ENCODE measurements around the gene FLT3. TPM values are rescaled to one million over a fixed set of nuclear protein-coding genes. Genes with fewer than 3 reads are reported as not detected.
A peak's percentile ranks its signal among the peaks of the same experiment; 100 is the strongest.

Gene FLT3
- total and polyA plus RNA-seq, 8 donors: 2.3 to 4.0 (median 3.3) TPM

DNA sequence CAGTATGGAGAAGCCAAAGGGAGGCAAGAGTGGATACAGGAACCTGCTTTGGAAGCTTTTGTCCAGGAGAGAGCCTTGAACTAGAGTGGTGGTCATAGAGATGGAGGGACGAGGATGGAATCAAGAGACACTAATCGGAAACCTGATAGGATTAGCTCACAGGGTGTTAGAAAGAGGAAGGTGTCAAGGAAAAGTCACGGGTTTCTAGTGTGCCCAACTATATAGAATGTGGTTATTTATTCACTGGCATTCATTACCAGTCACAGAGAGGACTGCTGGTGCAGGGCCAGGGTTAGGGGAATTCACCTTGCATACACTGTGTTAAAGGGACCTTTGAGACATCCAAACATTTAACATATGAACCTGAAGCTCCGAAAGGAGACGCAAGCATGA is 68.5 kb downstream of the FLT3 start:
- H3K36me3 ChIP-seq: no peaks in the 10 kb centered on the region
- WGBS, 2 donors: 74% methylated on average over 5 of the region's 5 CpGs
- DNase-seq: no peak
- no peaks in the 10 kb centered on the region for H3K9me3 ChIP-seq
- no peak for FAIRE-seq
- H3K27me3 ChIP-seq: no peaks in the 10 kb centered on the region
- TF ChIP-seq, protein P1, sequence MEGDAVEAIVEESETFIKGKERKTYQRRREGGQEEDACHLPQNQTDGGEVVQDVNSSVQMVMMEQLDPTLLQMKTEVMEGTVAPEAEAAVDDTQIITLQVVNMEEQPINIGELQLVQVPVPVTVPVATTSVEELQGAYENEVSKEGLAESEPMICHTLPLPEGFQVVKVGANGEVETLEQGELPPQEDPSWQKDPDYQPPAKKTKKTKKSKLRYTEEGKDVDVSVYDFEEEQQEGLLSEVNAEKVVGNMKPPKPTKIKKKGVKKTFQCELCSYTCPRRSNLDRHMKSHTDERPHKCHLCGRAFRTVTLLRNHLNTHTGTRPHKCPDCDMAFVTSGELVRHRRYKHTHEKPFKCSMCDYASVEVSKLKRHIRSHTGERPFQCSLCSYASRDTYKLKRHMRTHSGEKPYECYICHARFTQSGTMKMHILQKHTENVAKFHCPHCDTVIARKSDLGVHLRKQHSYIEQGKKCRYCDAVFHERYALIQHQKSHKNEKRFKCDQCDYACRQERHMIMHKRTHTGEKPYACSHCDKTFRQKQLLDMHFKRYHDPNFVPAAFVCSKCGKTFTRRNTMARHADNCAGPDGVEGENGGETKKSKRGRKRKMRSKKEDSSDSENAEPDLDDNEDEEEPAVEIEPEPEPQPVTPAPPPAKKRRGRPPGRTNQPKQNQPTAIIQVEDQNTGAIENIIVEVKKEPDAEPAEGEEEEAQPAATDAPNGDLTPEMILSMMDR (IDR thresholded peaks at IDR 0.05): no peak
- no peaks in the 10 kb centered on the region for H3K4me1 ChIP-seq
- peak in 2 of 4 donors; percentile 23 to 28 for ATAC-seq
- no peak overlapping the region for H3K27ac ChIP-seq
- intact Hi-C loops (cut with DNase I): no loop called here
- no peak overlapping the region for H3K4me3 ChIP-seq

DNA sequence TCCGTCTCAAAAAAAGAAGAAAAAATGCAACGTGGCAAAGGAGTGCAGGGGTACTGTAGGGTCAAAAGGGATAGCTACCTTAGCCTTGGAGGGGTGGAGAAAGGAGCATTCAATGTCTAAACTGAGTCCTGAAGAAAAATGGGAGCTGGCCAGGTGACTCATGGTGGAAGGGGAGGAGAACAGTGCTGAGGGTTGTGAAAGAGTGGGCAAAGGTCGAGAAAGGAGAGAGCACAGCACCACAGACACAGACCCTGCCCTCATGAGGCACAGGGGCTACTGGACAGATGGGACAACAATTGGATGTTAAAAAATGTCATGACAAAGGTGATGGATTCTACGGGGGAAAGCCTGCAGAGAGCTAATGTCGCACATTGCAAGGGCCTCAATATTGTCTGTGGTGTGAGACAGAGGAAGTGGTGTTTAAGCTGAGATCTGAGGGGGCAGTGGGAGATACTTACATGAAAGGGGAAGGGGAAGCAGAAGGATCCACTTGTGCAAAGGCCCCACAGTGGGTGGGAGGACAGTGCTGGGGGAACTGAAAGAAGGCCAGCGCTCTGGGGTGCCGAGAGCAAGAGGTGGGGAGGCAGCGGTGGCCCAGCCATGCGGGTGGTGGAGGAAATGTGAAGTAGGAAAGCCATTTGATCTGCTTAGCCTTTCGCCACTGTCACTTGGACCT is 69.0 kb downstream of the FLT3 start:
- no peaks in the 10 kb centered on the region for H3K36me3 ChIP-seq
- no peaks in the 10 kb centered on the region for H3K4me1 ChIP-seq
- no peaks in the 10 kb centered on the region for H3K9me3 ChIP-seq
- no peaks in the 10 kb centered on the region for H3K27me3 ChIP-seq
- H3K4me3 ChIP-seq: no peak overlapping the region
- no peak for FAIRE-seq
- DNase-seq: peak in 1 of 6 donors; percentile 48
- peak in 3 of 4 donors; percentile 18 to 89 (median 37) for ATAC-seq
- 82 to 89% methylated on average over 10 of the region's 10 CpGs for WGBS, 2 donors
- intact Hi-C loops (cut with DNase I): no loop called here
- no peak overlapping the region for H3K27ac ChIP-seq
- TF ChIP-seq, protein P1 (IDR thresholded peaks at IDR 0.05): no peak

DNA sequence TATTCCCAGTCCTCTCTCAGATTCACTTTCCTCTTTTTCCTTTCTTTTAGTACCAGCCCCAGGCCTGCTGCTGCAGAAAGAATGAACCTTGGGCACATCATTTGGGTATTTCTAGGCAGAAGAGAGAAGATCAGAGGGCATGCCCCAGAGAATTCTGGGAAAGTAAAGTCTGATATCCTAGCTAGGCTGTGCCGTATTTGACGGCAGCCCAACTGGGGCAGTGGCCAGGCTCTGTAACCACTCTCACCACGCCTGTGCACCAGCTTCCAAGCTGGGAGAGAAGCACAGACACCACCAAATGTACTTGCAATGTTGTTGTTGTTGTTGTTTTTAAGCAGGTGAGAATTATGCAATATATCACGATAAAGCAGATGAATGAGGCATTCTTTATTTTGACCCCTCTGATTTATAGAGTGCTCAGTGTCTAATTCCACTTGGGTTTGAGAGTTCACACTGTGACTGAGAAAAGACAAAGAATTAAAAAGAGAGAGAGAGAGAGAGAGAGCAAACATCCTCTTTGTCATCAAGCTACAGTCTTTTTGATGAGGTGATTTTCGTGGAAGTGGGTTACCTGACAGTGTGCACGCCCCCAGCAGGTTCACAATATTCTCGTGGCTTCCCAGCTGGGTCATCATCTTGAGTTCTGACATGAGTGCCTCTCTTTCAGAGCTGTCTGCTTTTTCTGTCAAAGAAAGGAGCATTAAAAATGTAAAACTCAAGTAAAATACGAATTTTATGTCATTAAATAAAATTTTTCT is 72.6 kb downstream of the FLT3 start:
- FAIRE-seq (no peak), DNase-seq (no peak), ATAC-seq (no peak)
- H3K36me3 ChIP-seq: no peaks in the 10 kb centered on the region
- H3K27ac ChIP-seq: no peak overlapping the region
- H3K4me3 ChIP-seq: no peak overlapping the region
- no peaks in the 10 kb centered on the region for H3K27me3 ChIP-seq
- peaks cover 0 to 3% (median 0%) of the 10 kb centered on the region in 3 donors for H3K4me1 ChIP-seq
- WGBS, 2 donors: 72 to 76% methylated on average over 8 of the region's 8 CpGs
- TF ChIP-seq, protein P1 (IDR thresholded peaks at IDR 0.05): no peak
- H3K9me3 ChIP-seq: no peaks in the 10 kb centered on the region
- intact Hi-C loops (cut with DNase I): no loop called here

DNA sequence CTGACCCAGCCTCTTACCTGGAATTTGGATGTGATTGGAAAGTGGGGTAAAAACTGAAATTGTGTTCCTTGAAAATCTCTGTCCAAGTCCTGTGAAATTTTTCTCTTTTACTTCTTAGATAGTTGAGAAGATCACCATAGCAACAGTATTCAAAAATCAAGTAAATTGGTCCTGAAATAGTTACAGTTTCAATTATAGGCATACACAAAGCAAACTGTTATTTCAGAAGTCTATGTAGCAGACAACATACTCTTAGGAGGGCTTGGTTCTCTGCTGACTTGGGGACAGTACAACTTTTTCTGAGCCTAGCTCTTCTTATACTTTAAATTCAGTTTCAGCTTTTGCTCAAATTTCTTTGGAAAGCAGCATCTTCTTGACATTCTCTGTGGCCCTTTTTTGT is 73.3 kb downstream of the FLT3 start:
- TF ChIP-seq, protein P1 (IDR thresholded peaks at IDR 0.05): no peak
- Histone ChIP-seq H3K4me1 (peaks cover 0 to 3% (median 0%) of the 10 kb centered on the region in 3 donors), H3K9me3 (no peaks in the 10 kb centered on the region), H3K27ac (no peak overlapping the region), H3K27me3 (no peaks in the 10 kb centered on the region), H3K36me3 (no peaks in the 10 kb centered on the region), H3K4me3 (no peak overlapping the region)
- DNase-seq: no peak
- no peak for FAIRE-seq
- intact Hi-C loops (cut with DNase I): no loop called here
- ATAC-seq: no peak

DNA sequence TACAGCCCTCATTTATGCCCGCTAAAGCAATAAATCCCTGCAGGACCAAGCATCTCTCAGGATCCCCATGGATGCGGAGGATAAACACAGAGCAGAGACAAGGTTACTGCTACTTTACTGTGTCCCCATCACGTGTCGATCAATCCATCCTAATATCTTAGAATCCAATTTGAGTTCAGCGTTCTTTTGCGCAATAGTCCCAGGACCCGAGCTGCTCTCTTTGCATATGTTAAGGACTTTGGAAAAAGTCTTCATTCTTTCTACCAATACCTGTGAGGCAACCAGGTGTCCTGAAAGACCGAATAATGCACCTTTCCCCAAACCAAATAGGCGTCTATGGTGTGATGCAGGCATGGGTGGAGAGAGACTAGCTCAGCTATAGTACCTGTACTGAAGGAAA is 73.9 kb downstream of the FLT3 start:
- no peak for FAIRE-seq
- H3K36me3 ChIP-seq: no peaks in the 10 kb centered on the region
- WGBS, 2 donors: 75 to 86% methylated on average over 9 of the region's 9 CpGs

More for the DNA sequence above, 73.9 kb downstream of the FLT3 start:
- H3K27me3 ChIP-seq: no peaks in the 10 kb centered on the region
- H3K27ac ChIP-seq: no peak overlapping the region
- ATAC-seq: no peak
- no peak overlapping the region for H3K4me3 ChIP-seq
- H3K4me1 ChIP-seq: peaks cover 0 to 3% (median 0%) of the 10 kb centered on the region in 3 donors
- no peak for DNase-seq
- TF ChIP-seq, protein P1 (IDR thresholded peaks at IDR 0.05): no peak
- intact Hi-C loops (cut with DNase I): no loop called here
- no peaks in the 10 kb centered on the region for H3K9me3 ChIP-seq

Data from pancreas (tissue), 10 donors.